ENCODE results near the gene ZNF660.

ZNF660 gene

GRCh38 chr3:44624749-44625480 is 40.2 kb downstream of the ZNF660 start, which contains the start of gene ZNF197:
ZNF197 (plus strand) TSS chr3:44625036; CDS start chr3:44629155, 4,119 bp downstream.
- peak; percentile 42 for DNase-seq
- no peak for TF ChIP-seq EZH2phosphoT487 (IDR thresholded peaks at IDR 0.05; ENCODE audit: low read length)
- no peak for TF ChIP-seq EZH2 (optimal IDR thresholded peaks at IDR 0.05; ENCODE audit: low read depth, low read length)
- no peak for TF ChIP-seq CTCF (IDR thresholded peaks at IDR 0.05; ENCODE audit: low read length)
- no peak within 1 kb of the TSS for H3K27ac ChIP-seq (ENCODE audit: low read length)

GRCh38 chr3:44628716-44629115 is 44.0 kb downstream of the ZNF660 start:
- no peak for DNase-seq
- TF ChIP-seq EZH2phosphoT487 (IDR thresholded peaks at IDR 0.05; ENCODE audit: low read length) (no peak), CTCF (IDR thresholded peaks at IDR 0.05; ENCODE audit: low read length) (no peak), EZH2 (optimal IDR thresholded peaks at IDR 0.05; ENCODE audit: low read depth, low read length) (no peak)
- no peaks in the 10 kb centered on the region for H3K9me2 ChIP-seq (replicated peaks; ENCODE audit: insufficient read depth, low read length)
- no peak overlapping the region for H2AFZ ChIP-seq (ENCODE audit: low read length)
- no peak overlapping the region for H3K9ac ChIP-seq (ENCODE audit: low read length)
- H3K4me2 ChIP-seq (ENCODE audit: low read depth, low read length) = no peak overlapping the region
- H3K27ac ChIP-seq (ENCODE audit: low read length) = no peak overlapping the region
- H4K20me1 ChIP-seq (ENCODE audit: insufficient read depth, low read length) = no peaks in the 10 kb centered on the region; the same call in 1 of the 2 replicates
- H3K4me1 ChIP-seq (ENCODE audit: low read length) = no peaks in the 10 kb centered on the region
- no peaks in the 10 kb centered on the region for H3K9me3 ChIP-seq (replicated peaks; ENCODE audit: insufficient read depth, low read length)
- no peaks in the 10 kb centered on the region for H3K36me3 ChIP-seq (replicated peaks; ENCODE audit: insufficient read depth, low read length)
- H3F3A ChIP-seq (ENCODE audit: insufficient read depth, low read length) = no peaks in the 10 kb centered on the region
- peaks cover 13% of the 10 kb centered on the region for H3K79me2 ChIP-seq (ENCODE audit: low read length)
- no peak overlapping the region for H3K4me3 ChIP-seq (ENCODE audit: low read length)
- H3K27me3 ChIP-seq (replicated peaks; ENCODE audit: insufficient read depth, low read length) = no peaks in the 10 kb centered on the region

More at GRCh38 chr3:44624749-44625480, 40.2 kb downstream of the ZNF660 start, which contains the start of gene ZNF197:
- Histone ChIP-seq H3K27me3 (replicated peaks; ENCODE audit: insufficient read depth, low read length) (no peaks in the 10 kb centered on the region), H3K79me2 (ENCODE audit: low read length) (peaks cover 13% of the 10 kb centered on the region), H4K20me1 (ENCODE audit: insufficient read depth, low read length) (no peaks in the 10 kb centered on the region), H3K9me3 (replicated peaks; ENCODE audit: insufficient read depth, low read length) (no peaks in the 10 kb centered on the region), H3K4me2 (ENCODE audit: low read depth, low read length) (peak within 1 kb of the TSS; percentile 64), H3K4me3 (ENCODE audit: low read length) (peak within 1 kb of the TSS; percentile 72), H3K4me1 (ENCODE audit: low read length) (no peaks in the 10 kb centered on the region), H3K9me2 (replicated peaks; ENCODE audit: insufficient read depth, low read length) (no peaks in the 10 kb centered on the region), H3K36me3 (replicated peaks; ENCODE audit: insufficient read depth, low read length) (no peaks in the 10 kb centered on the region), H3K9ac (ENCODE audit: low read length) (peak within 1 kb of the TSS; percentile 46; the same call in 1 of the 2 replicates), H3F3A (ENCODE audit: insufficient read depth, low read length) (no peaks in the 10 kb centered on the region), H2AFZ (ENCODE audit: low read length) (peak within 1 kb of the TSS; percentile 88)

GRCh38 chr3:44632193-44632592 is 47.4 kb downstream of the ZNF660 start:
- Histone ChIP-seq H3K9ac (ENCODE audit: low read length) (no peak overlapping the region), H3F3A (ENCODE audit: insufficient read depth, low read length) (no peaks in the 10 kb centered on the region), H3K27ac (ENCODE audit: low read length) (no peak overlapping the region), H3K9me3 (replicated peaks; ENCODE audit: insufficient read depth, low read length) (no peaks in the 10 kb centered on the region), H3K4me1 (ENCODE audit: low read length) (no peaks in the 10 kb centered on the region), H4K20me1 (ENCODE audit: insufficient read depth, low read length) (no peaks in the 10 kb centered on the region; the same call in 1 of the 2 replicates), H3K36me3 (replicated peaks; ENCODE audit: insufficient read depth, low read length) (no peaks in the 10 kb centered on the region), H3K9me2 (replicated peaks; ENCODE audit: insufficient read depth, low read length) (no peaks in the 10 kb centered on the region), H3K4me2 (ENCODE audit: low read depth, low read length) (no peak overlapping the region), H3K79me2 (ENCODE audit: low read length) (no peaks in the 10 kb centered on the region), H3K27me3 (replicated peaks; ENCODE audit: insufficient read depth, low read length) (no peaks in the 10 kb centered on the region), H2AFZ (ENCODE audit: low read length) (no peak overlapping the region), H3K4me3 (ENCODE audit: low read length) (no peak overlapping the region)
- no peak for DNase-seq
- no peak for TF ChIP-seq CTCF (IDR thresholded peaks at IDR 0.05; ENCODE audit: low read length)
- no peak for TF ChIP-seq EZH2 (optimal IDR thresholded peaks at IDR 0.05; ENCODE audit: low read depth, low read length)
- no peak for TF ChIP-seq EZH2phosphoT487 (IDR thresholded peaks at IDR 0.05; ENCODE audit: low read length)

Data from MM.1S (cell line).